Measurements from ENCODE around the gene ARMC6. TPM values are rescaled to one million over a fixed set of nuclear protein-coding genes. Genes with fewer than 3 reads are reported as not detected.

ARMC6 gene
- 25.9 TPM for total RNA-seq (ENCODE audit: unreplicated experiment)
- long read RNA-seq, transcript ARMC6-201 (8 exons, 2,412 nt), result minor isoform, 6 of 32 reads
- long read RNA-seq, transcript ARMC6-202 (8 exons, 2,383 nt), result major isoform, 17 of 32 reads
- long read RNA-seq, partial matches to known transcripts, result 0 of 32 reads
- long read RNA-seq, other reads (novel, unspliced or antisense), result 6 of 32 reads

DNA sequence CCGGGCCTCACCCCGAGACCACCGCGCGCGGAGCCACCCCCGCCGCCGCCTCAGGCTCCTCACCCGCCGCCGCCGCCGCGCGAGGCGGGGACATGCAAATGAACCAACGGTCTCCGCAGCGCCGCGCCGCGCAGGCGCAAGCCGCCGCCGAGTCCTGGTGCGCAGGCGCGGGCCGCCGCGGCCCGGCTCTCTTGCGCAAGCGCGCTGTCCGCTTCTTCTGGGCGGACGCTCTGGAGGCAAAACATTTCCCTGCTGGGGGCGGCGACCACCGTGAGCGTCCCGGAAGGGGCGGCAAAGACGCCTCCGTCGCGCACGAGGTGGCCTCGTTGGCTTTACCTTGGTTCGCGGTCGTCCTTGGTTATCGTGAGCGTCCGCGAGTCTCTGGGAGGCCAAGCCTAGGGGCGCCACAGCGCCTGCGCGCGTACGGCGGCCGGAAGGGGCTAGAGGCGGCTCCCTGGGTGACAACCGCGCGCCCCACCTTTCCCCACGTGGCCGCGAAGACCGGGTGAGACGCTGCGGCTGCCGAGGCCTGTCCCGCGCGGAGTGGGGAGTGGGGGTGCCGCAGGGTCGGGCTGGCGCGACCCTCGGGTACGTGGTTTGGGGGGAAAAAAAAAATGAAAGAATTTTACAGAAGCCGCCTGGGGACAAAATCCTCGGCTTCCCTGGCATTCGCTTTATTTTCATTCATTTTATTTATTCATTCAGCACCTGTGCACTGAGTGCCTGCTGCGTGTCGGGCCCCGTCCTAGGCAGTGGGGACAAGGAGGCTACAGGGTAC lies at the start of gene ARMC6, which contains the start of gene SUGP2:
Gene ARMC6 (plus strand): TSS at position 178 of the 778 bp plus-strand sequence. CDS start 607 bp downstream, outside the sequence.
Gene SUGP2 (minus strand): TSS at position 92 of the 778 bp plus-strand sequence. CDS start 2,446 bp downstream, outside the sequence.
- Mint-ChIP-seq H3K27ac (ENCODE audit: unreplicated experiment) (peak within 1 kb of the TSS; percentile 90), H3K9me3 (ENCODE audit: unreplicated experiment) (no peaks in the 10 kb centered on the region), H3K36me3 (ENCODE audit: low read depth, unreplicated experiment) (peaks cover 15% of the 10 kb centered on the region), H3K27me3 (ENCODE audit: unreplicated experiment) (peaks cover 6% of the 10 kb centered on the region), H3K4me1 (ENCODE audit: unreplicated experiment) (peaks cover 10% of the 10 kb centered on the region), H3K4me3 (ENCODE audit: unreplicated experiment) (peak within 1 kb of the TSS; percentile 98)
- TF ChIP-seq, protein P1, sequence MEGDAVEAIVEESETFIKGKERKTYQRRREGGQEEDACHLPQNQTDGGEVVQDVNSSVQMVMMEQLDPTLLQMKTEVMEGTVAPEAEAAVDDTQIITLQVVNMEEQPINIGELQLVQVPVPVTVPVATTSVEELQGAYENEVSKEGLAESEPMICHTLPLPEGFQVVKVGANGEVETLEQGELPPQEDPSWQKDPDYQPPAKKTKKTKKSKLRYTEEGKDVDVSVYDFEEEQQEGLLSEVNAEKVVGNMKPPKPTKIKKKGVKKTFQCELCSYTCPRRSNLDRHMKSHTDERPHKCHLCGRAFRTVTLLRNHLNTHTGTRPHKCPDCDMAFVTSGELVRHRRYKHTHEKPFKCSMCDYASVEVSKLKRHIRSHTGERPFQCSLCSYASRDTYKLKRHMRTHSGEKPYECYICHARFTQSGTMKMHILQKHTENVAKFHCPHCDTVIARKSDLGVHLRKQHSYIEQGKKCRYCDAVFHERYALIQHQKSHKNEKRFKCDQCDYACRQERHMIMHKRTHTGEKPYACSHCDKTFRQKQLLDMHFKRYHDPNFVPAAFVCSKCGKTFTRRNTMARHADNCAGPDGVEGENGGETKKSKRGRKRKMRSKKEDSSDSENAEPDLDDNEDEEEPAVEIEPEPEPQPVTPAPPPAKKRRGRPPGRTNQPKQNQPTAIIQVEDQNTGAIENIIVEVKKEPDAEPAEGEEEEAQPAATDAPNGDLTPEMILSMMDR (IDR thresholded peaks at IDR 0.05; ENCODE audit: unreplicated experiment), result no peak
- peak; percentile 90 for DNase-seq (ENCODE audit: low spot score)

DNA sequence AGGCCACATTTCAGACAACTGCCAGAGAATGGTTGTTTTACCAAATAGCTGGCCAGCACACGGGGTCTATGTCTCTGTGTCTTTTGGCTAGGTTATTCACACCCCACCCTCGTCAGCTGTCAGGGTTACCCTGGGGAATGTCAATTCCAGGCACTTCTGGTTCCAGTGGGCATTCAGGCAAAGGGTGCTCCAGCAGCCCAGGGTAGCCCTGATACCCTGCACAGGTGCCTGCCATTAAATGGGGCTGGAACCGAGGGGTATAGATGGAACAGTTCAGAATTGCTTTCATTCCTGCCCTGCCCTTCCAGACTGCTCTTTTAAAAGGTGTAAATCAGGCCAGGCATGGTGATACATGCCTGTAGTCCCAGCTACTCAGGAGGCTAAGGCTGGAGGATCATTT lies 49.2 kb upstream of the ARMC6 start:
- peak overlapping the region; percentile 77 for H3K27ac Mint-ChIP-seq (ENCODE audit: unreplicated experiment)

DNA sequence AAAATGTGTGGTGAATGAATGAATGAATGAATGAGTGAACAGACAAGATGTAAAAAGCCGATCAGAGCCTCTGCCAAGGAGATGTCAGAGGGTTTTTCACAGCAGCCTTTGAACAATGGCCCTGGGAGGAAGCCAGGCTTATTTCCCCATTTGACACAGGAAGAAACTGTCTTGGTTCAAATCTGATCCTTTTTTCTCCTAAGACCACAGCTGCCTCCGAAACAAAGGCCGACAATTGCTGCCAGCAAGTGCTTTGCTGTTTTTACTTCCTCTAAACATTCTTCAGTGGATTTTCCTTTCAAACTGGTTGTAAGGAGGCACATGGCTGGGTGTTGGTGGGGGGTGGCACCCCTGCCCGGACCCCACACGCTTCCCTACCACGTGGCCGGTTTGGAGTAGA lies 48.1 kb upstream of the ARMC6 start:
- no peaks in the 10 kb centered on the region for H3K36me3 Mint-ChIP-seq (ENCODE audit: low read depth, unreplicated experiment)

More for the DNA sequence above, 49.2 kb upstream of the ARMC6 start:
- peaks cover 7% of the 10 kb centered on the region for H3K27me3 Mint-ChIP-seq (ENCODE audit: unreplicated experiment)
- TF ChIP-seq, protein P1 (IDR thresholded peaks at IDR 0.05; ENCODE audit: unreplicated experiment), result no peak
- H3K36me3 Mint-ChIP-seq (ENCODE audit: low read depth, unreplicated experiment), result no peaks in the 10 kb centered on the region
- H3K9me3 Mint-ChIP-seq (ENCODE audit: unreplicated experiment), result no peaks in the 10 kb centered on the region
- no peak overlapping the region for H3K4me3 Mint-ChIP-seq (ENCODE audit: unreplicated experiment)
- peaks cover 28% of the 10 kb centered on the region for H3K4me1 Mint-ChIP-seq (ENCODE audit: unreplicated experiment)
- DNase-seq (ENCODE audit: low spot score), result no peak

DNA sequence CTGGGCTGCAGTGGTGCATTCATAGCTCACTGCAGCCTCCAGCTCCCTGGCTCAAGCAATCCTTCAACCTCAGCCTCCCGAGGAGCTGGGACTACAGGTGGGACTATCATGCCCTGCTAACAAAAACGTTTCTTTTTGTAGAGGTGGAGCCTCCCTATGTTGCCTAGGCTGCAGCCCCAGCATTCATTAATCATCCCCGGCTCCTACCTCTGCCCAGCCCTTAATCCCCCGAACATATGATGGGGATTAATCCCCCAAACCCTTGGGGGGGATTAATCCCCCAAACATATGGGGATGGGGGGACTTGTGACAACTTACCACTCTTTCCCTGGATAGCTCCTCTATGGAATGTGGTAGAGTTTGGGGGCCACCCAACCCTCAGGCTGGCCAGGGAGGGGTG lies 45.9 kb upstream of the ARMC6 start:
- DNase-seq (ENCODE audit: low spot score), result no peak
- peaks cover 5% of the 10 kb centered on the region for H3K27me3 Mint-ChIP-seq (ENCODE audit: unreplicated experiment)
- TF ChIP-seq, protein P1 (IDR thresholded peaks at IDR 0.05; ENCODE audit: unreplicated experiment), result no peak
- no peaks in the 10 kb centered on the region for H3K9me3 Mint-ChIP-seq (ENCODE audit: unreplicated experiment)
- H3K4me1 Mint-ChIP-seq (ENCODE audit: unreplicated experiment), result peaks cover 22% of the 10 kb centered on the region
- H3K36me3 Mint-ChIP-seq (ENCODE audit: low read depth, unreplicated experiment), result peaks cover 5% of the 10 kb centered on the region
- no peak overlapping the region for H3K4me3 Mint-ChIP-seq (ENCODE audit: unreplicated experiment)
- no peak overlapping the region for H3K27ac Mint-ChIP-seq (ENCODE audit: unreplicated experiment)

More for the DNA sequence above, 48.1 kb upstream of the ARMC6 start:
- DNase-seq (ENCODE audit: low spot score), result peak; percentile 49
- TF ChIP-seq, protein P1 (IDR thresholded peaks at IDR 0.05; ENCODE audit: unreplicated experiment), result no peak
- Mint-ChIP-seq H3K27ac (ENCODE audit: unreplicated experiment) (peak overlapping the region; percentile 99), H3K4me3 (ENCODE audit: unreplicated experiment) (peak overlapping the region; percentile 29), H3K9me3 (ENCODE audit: unreplicated experiment) (no peaks in the 10 kb centered on the region), H3K27me3 (ENCODE audit: unreplicated experiment) (peaks cover 5% of the 10 kb centered on the region), H3K4me1 (ENCODE audit: unreplicated experiment) (peaks cover 28% of the 10 kb centered on the region)

DNA sequence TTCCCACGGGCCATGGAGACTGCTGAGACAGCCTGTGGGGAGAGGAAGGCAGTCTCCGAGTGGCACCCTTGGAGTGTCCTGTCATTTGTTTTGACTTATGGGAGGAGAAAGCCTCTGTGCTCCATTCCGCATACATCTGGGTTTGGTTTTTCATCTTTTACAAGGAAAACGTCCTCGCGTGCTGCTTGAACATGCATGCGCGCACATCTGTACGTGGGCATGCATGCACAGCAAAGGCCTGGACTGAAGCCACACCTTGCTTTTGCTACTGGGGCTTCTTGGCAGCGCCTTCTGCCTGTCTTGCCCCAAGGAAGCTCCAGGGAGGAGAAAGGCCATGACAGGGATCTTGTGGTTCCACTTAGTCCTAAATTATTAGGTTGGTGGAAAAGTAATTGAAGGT lies 44.1 kb upstream of the ARMC6 start:
- Mint-ChIP-seq H3K4me1 (ENCODE audit: unreplicated experiment) (peaks cover 22% of the 10 kb centered on the region), H3K36me3 (ENCODE audit: low read depth, unreplicated experiment) (peaks cover 23% of the 10 kb centered on the region), H3K27ac (ENCODE audit: unreplicated experiment) (no peak overlapping the region), H3K27me3 (ENCODE audit: unreplicated experiment) (peaks cover 8% of the 10 kb centered on the region), H3K9me3 (ENCODE audit: unreplicated experiment) (no peaks in the 10 kb centered on the region), H3K4me3 (ENCODE audit: unreplicated experiment) (no peak overlapping the region)
- TF ChIP-seq, protein P1 (IDR thresholded peaks at IDR 0.05; ENCODE audit: unreplicated experiment), result no peak
- DNase-seq (ENCODE audit: low spot score), result no peak
